Neural cell (in vitro differentiated cells): ENCODE measurements around the gene MRTFB.

Experiments
- EP300 ChIP-seq: fragments of 450-650 bp; conservative IDR thresholded peaks from 2 replicates; pipeline ENCODE4 v1.6.1; 2014; ENCODE audit warnings: antibody characterized with exemption, mild to moderate bottlenecking, moderate library complexity; ENCODE audit not compliant: poor library complexity, severe bottlenecking
- EZH2 ChIP-seq: fragments of 200-600, 300-800 bp; shearing (Covaris generic), sonication (generic); IDR thresholded peaks from 2 replicates; pipeline ENCODE4 v1.6.1; 2014; ENCODE audit warnings: antibody characterized with exemption, low read length, borderline replicate concordance, mild to moderate bottlenecking; ENCODE audit not compliant: insufficient read depth, poor library complexity, severe bottlenecking
- SMC3 ChIP-seq: fragments of 450-650 bp; conservative IDR thresholded peaks from 2 replicates; pipeline ENCODE4 v1.6.1; 2014; ENCODE audit warnings: antibody characterized with exemption, mild to moderate bottlenecking, moderate library complexity; ENCODE audit not compliant: poor library complexity

GRCh38 chr16:14181371-14182050, 110.4 kb downstream of the MRTFB start:
- TF ChIP-seq EP300 (no peak), EZH2 (no peak), SMC3 (no peak)
